ENCODE data around the gene ITGAL. TPM values are rescaled to one million over a fixed set of nuclear protein-coding genes. Genes with fewer than 3 reads are reported as not detected.

Gene ITGAL
- total RNA-seq, 4 donors from 2014 or later, result 0.56 to 4.6 (median 2.8) TPM

DNA sequence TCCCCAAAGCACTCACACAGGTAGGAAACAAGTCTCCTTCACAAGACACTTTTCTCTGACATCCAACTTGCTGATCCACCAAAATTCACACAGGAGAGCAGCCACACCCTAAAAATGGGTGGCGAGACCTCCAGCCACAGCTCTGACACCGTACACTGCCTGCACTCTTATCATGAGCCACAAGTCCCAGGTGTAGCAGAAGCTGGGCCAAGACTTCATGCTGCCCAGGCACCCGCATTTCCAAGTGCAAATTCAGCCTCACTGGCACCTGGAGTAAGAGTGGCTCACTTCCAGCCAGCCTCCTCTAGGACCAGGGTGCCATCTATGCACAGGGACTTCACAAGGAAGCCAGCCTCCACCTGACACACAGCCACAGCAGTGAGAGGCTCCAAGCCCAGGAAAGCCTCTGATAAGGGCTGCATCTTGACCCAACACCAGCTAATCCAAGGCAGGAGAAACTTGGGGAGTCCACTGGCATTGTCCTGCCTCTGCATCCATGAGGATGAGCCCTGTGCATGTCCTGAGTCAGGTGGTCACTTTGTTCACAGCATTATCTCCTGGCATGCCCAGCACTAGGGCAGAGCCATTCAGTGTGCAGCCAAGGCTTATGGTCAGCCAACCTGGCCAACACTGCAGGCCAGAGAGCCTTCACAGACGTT, 56.4 kb downstream of the ITGAL start:
- no peak for DNase-seq
- no peak overlapping the region for H3K27ac ChIP-seq
- intact Hi-C loops (cut with DNase I), result no loop called here
- H3K9me3 ChIP-seq, result no peaks in the 10 kb centered on the region
- no peaks in the 10 kb centered on the region for H3K27me3 ChIP-seq
- H3K4me3 ChIP-seq (replicated peaks in 1 of 3), result no peak overlapping the region
- H3K36me3 ChIP-seq, result peaks cover 8 to 27% of the 10 kb centered on the region in 2 donors
- peaks cover 13 to 28% of the 10 kb centered on the region in 2 donors for H3K4me1 ChIP-seq
- 70 to 72% methylated on average over 3 to 4 of the region's 4 CpGs for WGBS, 2 donors
- TF ChIP-seq, protein P1, sequence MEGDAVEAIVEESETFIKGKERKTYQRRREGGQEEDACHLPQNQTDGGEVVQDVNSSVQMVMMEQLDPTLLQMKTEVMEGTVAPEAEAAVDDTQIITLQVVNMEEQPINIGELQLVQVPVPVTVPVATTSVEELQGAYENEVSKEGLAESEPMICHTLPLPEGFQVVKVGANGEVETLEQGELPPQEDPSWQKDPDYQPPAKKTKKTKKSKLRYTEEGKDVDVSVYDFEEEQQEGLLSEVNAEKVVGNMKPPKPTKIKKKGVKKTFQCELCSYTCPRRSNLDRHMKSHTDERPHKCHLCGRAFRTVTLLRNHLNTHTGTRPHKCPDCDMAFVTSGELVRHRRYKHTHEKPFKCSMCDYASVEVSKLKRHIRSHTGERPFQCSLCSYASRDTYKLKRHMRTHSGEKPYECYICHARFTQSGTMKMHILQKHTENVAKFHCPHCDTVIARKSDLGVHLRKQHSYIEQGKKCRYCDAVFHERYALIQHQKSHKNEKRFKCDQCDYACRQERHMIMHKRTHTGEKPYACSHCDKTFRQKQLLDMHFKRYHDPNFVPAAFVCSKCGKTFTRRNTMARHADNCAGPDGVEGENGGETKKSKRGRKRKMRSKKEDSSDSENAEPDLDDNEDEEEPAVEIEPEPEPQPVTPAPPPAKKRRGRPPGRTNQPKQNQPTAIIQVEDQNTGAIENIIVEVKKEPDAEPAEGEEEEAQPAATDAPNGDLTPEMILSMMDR (IDR thresholded peaks at IDR 0.05), result no peak
- TF ChIP-seq POLR2A (IDR thresholded peaks at IDR 0.05), result no peak

DNA sequence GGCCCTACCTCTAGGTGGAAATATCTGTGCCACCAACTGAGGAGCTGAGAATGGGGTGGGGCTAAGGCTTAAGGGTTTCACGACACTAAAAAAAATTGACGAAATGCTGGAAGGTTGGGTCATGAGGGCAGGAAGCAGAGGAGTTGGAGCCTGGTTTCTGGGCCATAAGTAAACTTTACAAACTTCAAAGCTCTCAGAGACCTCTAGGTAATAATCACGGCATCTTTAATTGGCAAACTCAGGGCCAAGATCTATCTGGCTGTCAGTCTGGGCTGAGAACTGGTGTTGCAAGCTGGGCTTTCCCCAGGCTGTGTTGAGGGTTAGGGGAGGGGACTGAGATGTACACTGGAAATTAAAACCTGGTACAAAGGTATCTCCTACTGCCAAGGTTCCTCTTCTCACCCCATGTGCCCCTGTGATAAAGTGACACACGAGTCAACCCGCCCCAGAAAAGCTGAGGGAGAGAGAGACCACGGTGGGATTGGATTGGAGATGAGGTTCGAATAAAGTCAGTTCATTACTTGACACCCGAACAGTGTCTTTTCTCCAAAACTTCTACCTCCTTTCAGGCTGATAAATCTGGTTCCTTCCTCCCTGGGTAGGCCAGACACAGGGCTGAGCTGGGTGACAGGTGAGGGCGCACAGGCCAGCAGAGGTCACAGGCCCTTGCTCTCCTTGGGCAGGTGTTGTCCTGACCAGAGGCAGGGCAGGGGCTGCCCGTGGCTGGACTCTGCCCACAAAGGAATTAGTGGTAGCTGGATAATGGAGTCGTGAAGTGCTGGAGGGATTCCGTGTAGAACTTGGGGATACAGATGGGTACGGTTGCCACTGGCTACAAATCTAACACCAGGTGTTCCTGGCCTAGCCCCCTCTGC, 57.9 kb downstream of the ITGAL start:
- Histone ChIP-seq H3K4me3 (replicated peaks in 1 of 3) (no peak overlapping the region), H3K27me3 (no peaks in the 10 kb centered on the region), H3K36me3 (peaks cover 8 to 17% of the 10 kb centered on the region in 2 donors), H3K27ac (no peak overlapping the region), H3K9me3 (no peaks in the 10 kb centered on the region), H3K4me1 (peaks cover 15 to 29% of the 10 kb centered on the region in 2 donors)
- intact Hi-C loops (cut with DNase I), result loop anchor here (10.0 kb wide), 1 partner anchor 104 kb away; no protein-coding TSS in a partner anchor
- DNase-seq, result no peak
- 86 to 88% methylated on average over 13 of the region's 13 CpGs for WGBS, 2 donors
- TF ChIP-seq, protein P1 (IDR thresholded peaks at IDR 0.05), result no peak
- no peak for TF ChIP-seq POLR2A (IDR thresholded peaks at IDR 0.05)

DNA sequence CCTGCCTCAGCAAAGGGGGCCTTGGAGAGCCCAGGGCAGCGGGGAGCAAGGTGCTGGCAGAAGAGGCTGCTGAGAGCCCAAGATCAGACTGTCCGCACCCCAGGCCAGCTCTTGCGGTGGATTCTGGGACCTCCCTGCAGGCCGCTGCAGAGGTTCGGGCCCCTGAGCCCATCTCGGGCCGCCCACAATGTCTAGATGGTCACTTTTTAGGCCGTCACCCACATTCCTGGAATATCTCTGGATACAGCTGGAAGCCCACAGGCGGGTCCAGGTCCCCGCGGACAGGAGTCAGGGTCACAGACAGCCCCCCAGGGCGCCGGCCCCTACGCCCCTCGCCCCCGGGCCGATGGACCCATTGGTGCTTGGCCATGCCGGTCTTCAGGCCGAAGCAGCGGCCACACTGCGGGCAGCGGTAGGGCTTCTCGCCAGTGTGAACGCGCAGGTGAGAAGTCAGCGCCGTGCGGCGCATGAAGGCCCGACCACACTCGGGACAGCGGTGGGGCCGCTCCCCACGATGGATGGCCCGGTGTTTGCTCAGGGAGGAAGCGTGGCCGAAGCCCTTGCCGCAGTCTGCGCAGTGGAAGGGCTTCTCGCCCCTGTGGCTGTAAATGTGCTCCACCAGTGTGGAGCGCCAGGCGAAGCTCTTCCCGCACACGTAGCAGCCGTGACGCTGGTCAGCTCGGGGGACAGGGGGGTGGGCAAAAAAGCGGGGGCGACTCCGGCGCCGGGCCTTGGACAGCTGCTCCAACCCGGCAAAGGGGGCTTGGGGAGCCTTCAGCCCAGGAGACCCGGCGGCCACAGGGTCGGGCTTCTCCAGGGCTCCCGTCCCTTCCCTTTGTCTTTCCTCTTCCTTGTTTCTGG, 60.0 kb downstream of the ITGAL start:
- Histone ChIP-seq H3K27me3 (no peaks in the 10 kb centered on the region), H3K4me1 (peaks cover 24 to 30% of the 10 kb centered on the region in 2 donors), H3K9me3 (no peaks in the 10 kb centered on the region), H3K27ac (no peak overlapping the region), H3K4me3 (replicated peaks in 1 of 3) (no peak overlapping the region), H3K36me3 (peaks cover 8 to 17% of the 10 kb centered on the region in 2 donors)
- WGBS, 2 donors, result 94% methylated on average over 29 of the region's 57 CpGs
- no peak for TF ChIP-seq POLR2A (IDR thresholded peaks at IDR 0.05)
- TF ChIP-seq, protein P1 (IDR thresholded peaks at IDR 0.05), result no peak
- intact Hi-C loops (cut with DNase I), result loop anchor here (10.0 kb wide), 1 partner anchor 102 kb away; no protein-coding TSS in a partner anchor
- DNase-seq, result no peak

DNA sequence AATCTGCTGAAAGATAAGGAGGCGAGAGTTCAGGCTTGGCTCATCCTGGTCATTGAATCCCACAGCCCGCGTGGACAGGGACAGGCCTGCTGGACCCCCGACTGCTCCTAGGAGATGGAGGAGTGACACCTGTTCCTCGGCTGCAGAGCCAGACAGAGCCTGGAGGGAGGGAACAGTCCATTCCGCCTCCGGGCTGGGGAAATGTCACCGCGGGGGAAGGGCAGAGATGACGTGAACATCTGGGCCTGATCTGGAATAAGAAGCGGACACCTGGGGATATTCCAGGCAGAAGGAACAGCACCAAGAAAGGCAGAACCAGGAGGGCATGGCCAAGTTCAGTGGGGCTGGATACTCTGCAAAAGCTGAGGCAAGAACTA, 60.6 kb downstream of the ITGAL start:
- no peaks in the 10 kb centered on the region for H3K27me3 ChIP-seq
- peaks cover 8 to 17% of the 10 kb centered on the region in 2 donors for H3K36me3 ChIP-seq
- H3K27ac ChIP-seq, result no peak overlapping the region
- H3K4me3 ChIP-seq (replicated peaks in 1 of 3), result no peak overlapping the region
- H3K9me3 ChIP-seq, result no peaks in the 10 kb centered on the region
- H3K4me1 ChIP-seq, result peaks cover 18 to 24% of the 10 kb centered on the region in 2 donors
- 84 to 89% methylated on average over 11 of the region's 11 CpGs for WGBS, 2 donors
- intact Hi-C loops (cut with DNase I), result loop anchor here (10.0 kb wide), 1 partner anchor 102 kb away; no protein-coding TSS in a partner anchor
- DNase-seq, result no peak
- TF ChIP-seq, protein P1 (IDR thresholded peaks at IDR 0.05), result no peak
- no peak for TF ChIP-seq POLR2A (IDR thresholded peaks at IDR 0.05)
